HepG2 (cell line): ENCODE data around the gene TMED9. TPM values are rescaled to one million over a fixed set of nuclear protein-coding genes. Genes with fewer than 3 reads are reported as not detected.

Source experiments
- ATAC-seq: fragments of 200-7000 bp; cut with Tn5 transposase; 3 replicates; pipeline ENCODE4 v1.9.1; 2020; ENCODE audit warnings: mild to moderate bottlenecking, moderate library complexity
- BruUV-seq: library from RNA; stranded (reverse); fragments of 400-500 nt; replicated peaks from 2 replicates; lab custom pipeline; 2021; lab: Mats Ljungman, UMichigan
- CTCF ChIA-PET: fragments of 300-600 bp; formaldehyde crosslinking; extraction: SDS; loops from one replicate; lab custom pipeline; 2021; ENCODE audit warnings: low total read pairs, inconsistent platforms, low intra/inter-chr PET ratio; lab: Yijun Ruan, JAX
- POLR2A ChIA-PET: fragments of 350-600 bp; sonication (Branson Sonifier 250); formaldehyde crosslinking; loops from one replicate; lab custom pipeline; 2020; ENCODE audit warnings: antibody characterized with exemption, inconsistent platforms; lab: Yijun Ruan, JAX
- DNase-seq: peaks from one replicate; pipeline ENCODE4 v3.0.0-alpha.2; 2015; ENCODE audit warnings: low spot score
- FAIRE-seq: peaks from 3 replicates; lab custom pipeline; 2011; peaks lifted over from hg19 to GRCh38; lab: Jason Lieb, UNC
- H2AFZ ChIP-seq: one replicate; pipeline ENCODE4 v1.6.1; 2011; ENCODE audit warnings: low read length, inconsistent platforms
- H3K27ac ChIP-seq: fragments of 300-600 bp; 3 replicates; pipeline ENCODE4 v1.8.0; 2011; ENCODE audit warnings: mixed run types, mild to moderate bottlenecking, mixed read lengths, low read length, inconsistent platforms; ENCODE audit not compliant: insufficient read depth; ENCODE audit errors: extremely low read length
- H3K27me3 ChIP-seq, 2 experiments: fragments of 200-600 bp in 1 of 2; 2 replicates in 1 of 2; 3 replicates in 1 of 2; pipeline versions ENCODE4 v1.6.0 to v1.8.0; 2011; ENCODE audit warnings: low read length in 2 of 2, mild to moderate bottlenecking in 2 of 2, moderate library complexity in 2 of 2, inconsistent platforms in 1 of 2; ENCODE audit not compliant: insufficient read depth in 2 of 2, control insufficient read depth in 1 of 2
- H3K36me3 ChIP-seq, 2 experiments: fragments of 200-600 bp in 1 of 2; replicated peaks in 1 of 2; 2 replicates in 1 of 2; 3 replicates in 1 of 2; pipeline versions ENCODE4 v1.5.1 to v1.8.0; 2011; ENCODE audit warnings: low read length in 2 of 2, inconsistent platforms in 1 of 2; ENCODE audit not compliant: insufficient read depth in 2 of 2, control insufficient read depth in 1 of 2
- H3K4me1 ChIP-seq: 2 replicates; pipeline ENCODE4 v1.5.1; 2012; ENCODE audit warnings: low read length, inconsistent platforms; ENCODE audit not compliant: insufficient read depth
- H3K4me2 ChIP-seq: 2 replicates; pipeline ENCODE4 v1.6.0; 2011; ENCODE audit warnings: low read depth, low read length, inconsistent platforms
- H3K4me3 ChIP-seq, 3 experiments: fragments of 200-600 bp in 1 of 3; sonication (generic), shearing (Covaris generic) in 1 of 3; replicated peaks in 1 of 3; 2 replicates each; pipeline ENCODE4 v1.5.1; 2011 to 2016; ENCODE audit warnings: low read length in 3 of 3, inconsistent platforms in 2 of 3, low read depth in 2 of 3, mild to moderate bottlenecking in 2 of 3, control low read depth in 1 of 3, mixed read lengths in 1 of 3; ENCODE audit not compliant: insufficient read depth in 1 of 3
- H3K79me2 ChIP-seq: one replicate; pipeline ENCODE4 v1.6.1; 2011; ENCODE audit warnings: low read length, inconsistent platforms; ENCODE audit not compliant: insufficient read depth
- H3K9ac ChIP-seq: 2 replicates; pipeline ENCODE4 v1.6.0; 2011; ENCODE audit warnings: mild to moderate bottlenecking, low read depth, low read length, inconsistent platforms; ENCODE audit not compliant: insufficient read depth
- H3K9me3 ChIP-seq: 2 replicates; pipeline ENCODE4 v1.5.1; 2012; ENCODE audit warnings: mild to moderate bottlenecking, low read length
- H4K20me1 ChIP-seq: 2 replicates; pipeline ENCODE4 v1.6.0; 2011; ENCODE audit warnings: inconsistent platforms, mild to moderate bottlenecking, low read length, moderate library complexity; ENCODE audit not compliant: insufficient read depth
- BORCS8-MEF2B ChIP-seq: sonication (generic); formaldehyde crosslinking; IDR thresholded peaks from 2 replicates; pipeline ENCODE4 v1.8.0; 2022; ENCODE audit warnings: mild to moderate bottlenecking, missing genetic modification reagents
- DMAP1 ChIP-seq: IDR thresholded peaks from 2 replicates; pipeline ENCODE4 v1.6.1; 2016
- GABPB1 ChIP-seq: IDR thresholded peaks from 2 replicates; pipeline ENCODE4 v1.6.1; 2016; ENCODE audit warnings: mild to moderate bottlenecking, missing genetic modification reagents, moderate library complexity, missing compliant biosample characterization
- MAFG ChIP-seq: sonication (generic); formaldehyde crosslinking; IDR thresholded peaks from 2 replicates; pipeline ENCODE4 v1.5.1; 2020; ENCODE audit warnings: mild to moderate bottlenecking, missing genetic modification reagents
- PHF21A ChIP-seq: sonication (generic); formaldehyde crosslinking; IDR thresholded peaks from 2 replicates; pipeline ENCODE4 v1.5.0; 2020; ENCODE audit warnings: mild to moderate bottlenecking, missing genetic modification reagents
- PHF8 ChIP-seq: sonication (generic); formaldehyde crosslinking; IDR thresholded peaks from 2 replicates; pipeline ENCODE4 v1.5.0; 2020; ENCODE audit warnings: missing genetic modification reagents
- POGK ChIP-seq: sonication (generic); formaldehyde crosslinking; conservative IDR thresholded peaks from 2 replicates; pipeline ENCODE4 v1.8.0; 2022; ENCODE audit warnings: mild to moderate bottlenecking, moderate library complexity, missing genetic modification reagents
- RBFOX2 ChIP-seq: fragments of 200-400 bp; formaldehyde crosslinking; IDR thresholded peaks from 2 replicates; pipeline ENCODE4 v1.6.1; 2017; ENCODE audit warnings: low read depth, mild to moderate bottlenecking, low read length
- SIN3A ChIP-seq: IDR thresholded peaks from 2 replicates; pipeline ENCODE4 v1.6.1; 2011; ENCODE audit warnings: low read depth, mild to moderate bottlenecking, control low read depth, low read length, borderline replicate concordance
- SP4 ChIP-seq: sonication (generic); formaldehyde crosslinking; IDR thresholded peaks from 2 replicates; pipeline ENCODE4 v1.8.1; 2023; ENCODE audit warnings: mild to moderate bottlenecking, missing genetic modification reagents
- ZBTB7A ChIP-seq: sonication (generic); formaldehyde crosslinking; IDR thresholded peaks from 2 replicates; pipeline ENCODE4 v1.8.0; 2022; ENCODE audit warnings: mild to moderate bottlenecking, missing genetic modification reagents
- ZFP91 ChIP-seq: sonication (generic); formaldehyde crosslinking; IDR thresholded peaks from 2 replicates; pipeline ENCODE4 v1.9.0; 2022; ENCODE audit warnings: missing genetic modification reagents, mild to moderate bottlenecking, borderline replicate concordance
- ZNF136 ChIP-seq: sonication (generic); formaldehyde crosslinking; IDR thresholded peaks from 2 replicates; pipeline ENCODE4 v1.8.1; 2022; ENCODE audit warnings: low read depth, mild to moderate bottlenecking, moderate library complexity, missing genetic modification reagents
- ZNF282 ChIP-seq: fragments of 450-650 bp; IDR thresholded peaks from 2 replicates; pipeline ENCODE4 v1.6.1; 2018; ENCODE audit not compliant: partially characterized antibody
- ZNF383 ChIP-seq: sonication (generic); formaldehyde crosslinking; IDR thresholded peaks from 2 replicates; pipeline ENCODE4 v1.4.0; 2020; ENCODE audit warnings: missing genetic modification reagents, mild to moderate bottlenecking, borderline replicate concordance
- ZNF75D ChIP-seq: sonication (generic); formaldehyde crosslinking; IDR thresholded peaks from 2 replicates; pipeline ENCODE4 v1.8.1; 2023; ENCODE audit warnings: missing genetic modification reagents, mild to moderate bottlenecking, borderline replicate concordance
- ZNF788 ChIP-seq: sonication (generic); formaldehyde crosslinking; IDR thresholded peaks from 2 replicates; pipeline ENCODE4 v1.5.0; 2020; ENCODE audit warnings: mild to moderate bottlenecking, missing genetic modification reagents, borderline replicate concordance
- ZNF850 ChIP-seq: sonication (generic); formaldehyde crosslinking; conservative IDR thresholded peaks from 2 replicates; pipeline ENCODE4 v1.9.0; 2021; ENCODE audit warnings: mild to moderate bottlenecking, missing genetic modification reagents
- WGBS: methylation state at CpG from one replicate; pipeline ENCODE4 v1.1.6; 2017; ENCODE audit warnings: low lambda C conversion rate; 5-methylcytosine and 5-hydroxymethylcytosine counted together
- in situ Hi-C: cut with HindIII; loops from 2 replicates; pipeline ENCODE4 v1.10.0; 2017; ENCODE audit warnings: low pct_unique_long_range_greater_than_20kb; ENCODE audit not compliant: extremely low pct_ligation_motif_present
- intact Hi-C: fragments of 100-400 bp; cut with micrococcal nuclease; formaldehyde crosslinking; loops from one replicate; pipeline ENCODE4 v1.10.0; 2022; ENCODE audit not compliant: unreplicated experiment
- polyA plus RNA-seq, 8 experiments: library from polyadenylated mRNA; depleted of rRNA in 3 of 8; stranded (reverse) in 7 of 8; unstranded in 1 of 8; fragments of >200 nt; fragmentation: Illumina TruSeq in 4 of 8; extraction: Trizol in 4 of 8; gene quantifications; 2 replicates each; pipeline versions ENCODE4 v1.2.1 to v1.2.3, GENCODE V29; 2011 to 2016; ENCODE audit warnings: low read depth in 4 of 8, missing spikeins in 1 of 8, mixed read lengths in 1 of 8; ENCODE audit not compliant: insufficient read depth in 1 of 8
- total RNA-seq, 5 experiments: library from RNA; depleted of rRNA; stranded (reverse); fragments of >200 nt; fragmentation: Illumina TruSeq; extraction: Trizol; gene quantifications; 2 replicates each; pipeline ENCODE4 v1.2.3, GENCODE V29; 2016; ENCODE audit warnings: low read depth in 1 of 5

TMED9 gene
- total and polyA plus RNA-seq, 2 of the 13 experiments (the other 11 are each of a cell fraction or from before 2014, with no cell fraction given), result 161 to 350 TPM

- Histone ChIP-seq H3K4me2 (peak overlapping the region; percentile 86), H3K27me3 (no peaks in the 10 kb centered on the region), H3K36me3 (peaks cover 5 to 18% of the 10 kb centered on the region in 2 experiments; a peak in 4 of 5 replicates), H2AFZ (no peak overlapping the region), H3K79me2 (peaks cover 49% of the 10 kb centered on the region), H3K4me1 (peaks cover 57% of the 10 kb centered on the region), H3K9ac (peak overlapping the region; percentile 86), H3K27ac (peak overlapping the region; percentile 56), H3K4me3 (peak overlapping the region; percentile 96 to 98 (median 98)), H4K20me1 (peaks cover 7% of the 10 kb centered on the region; the same call in 1 of the 2 replicates), H3K9me3 (no peaks in the 10 kb centered on the region)
- DNase-seq, result no peak
- ChIA-PET CTCF (no interaction called here), POLR2A (interaction anchor here (0.7 to 1.0 kb wide), 3 partner anchors 36 to 57 kb away, joined by 3 to 4 read pairs (median 4); partner anchors contain the start of genes PDLIM7 and TMED9)
- in situ Hi-C loops, result no loop called here
- ATAC-seq, result peak; percentile 57
- no TSS peak for BruUV-seq
- intact Hi-C loops, result loop anchor here (5.0 kb wide), 1 partner anchor 37 kb away; the partner anchor contains the start of gene DDX41
- 0% methylated on average over 1 of the region's 72 CpGs for WGBS
- FAIRE-seq, result no peak
- TF ChIP-seq PHF21A (no peak), ZNF136 (CRISPR knock-in tag) (no peak), ZFP91 (CRISPR knock-in tag) (no peak), POGK (CRISPR knock-in tag) (0 out of 2 replicates have a peak, but pooled peaks have one; percentile 24), GABPB1 (CRISPR knock-in tag) (peak; percentile 12; the same call in 1 of the 2 replicates), SP4 (CRISPR knock-in tag) (peak; percentile 34; the same call in 1 of the 2 replicates), ZNF850 (CRISPR knock-in tag) (0 out of 2 replicates have a peak, but pooled peaks have one; percentile 22), RBFOX2 (peak; percentile 45; the same call in 1 of the 2 replicates), DMAP1 (peak; percentile 9; the same call in 1 of the 2 replicates), ZBTB7A (CRISPR knock-in tag) (0 out of 2 replicates have a peak, but pooled peaks have one; percentile 22), ZNF75D (CRISPR knock-in tag) (no peak), ZNF282 (no peak), PHF8 (peak; percentile 38; the same call in 1 of the 2 replicates), SIN3A (peak; percentile 11; the same call in 1 of the 2 replicates), ZNF383 (no peak), BORCS8-MEF2B (CRISPR knock-in tag) (0 out of 2 replicates have a peak, but pooled peaks have one; percentile 30), ZNF788 (peak; percentile 40; the same call in 1 of the 2 replicates), MAFG (no peak)
These were observed 38.2 kb upstream of the TMED9 start for GRCh38 chr5:177553671-177554429.
